H1 (cell line): ENCODE data around the gene TNNC1. TPM values are rescaled to one million over a fixed set of nuclear protein-coding genes. Genes with fewer than 3 reads are reported as not detected.

Experiments used
- CTCF ChIA-PET: fragments of 300-600 bp; sonication (Branson Sonifier 250); formaldehyde crosslinking; loops from one replicate; lab custom pipeline; 2021; ENCODE audit not compliant: partially characterized antibody; lab: Charles Lee
- POLR2A ChIA-PET: fragments of 300-600 bp; sonication (Branson Sonifier 250); formaldehyde crosslinking; loops from one replicate; lab custom pipeline; 2021; ENCODE audit warnings: inconsistent platforms; ENCODE audit not compliant: partially characterized antibody; lab: Charles Lee
- DNase-seq, 2 experiments: peaks; one replicate each; pipeline versions ENCODE4 v3.0.0 to v3.0.0-alpha.2; 2010 to 2022; ENCODE audit warnings: low spot score in 2 of 2, low read depth in 1 of 2, mixed read lengths in 1 of 2
- FAIRE-seq: peaks from 2 replicates; lab custom pipeline; 2011; peaks lifted over from hg19 to GRCh38; lab: Jason Lieb, UNC
- H2AFZ ChIP-seq: 2 replicates; pipeline ENCODE4 v1.8.1; 2012; ENCODE audit warnings: low read length, inconsistent platforms
- H2AK5ac ChIP-seq: 2 replicates; pipeline ENCODE4 v1.6.1; 2013; ENCODE audit warnings: low read depth, low read length
- H2BK120ac ChIP-seq: replicated peaks from 2 replicates; pipeline ENCODE3; 2013; ENCODE audit warnings: low read depth, low read length, inconsistent platforms
- H2BK12ac ChIP-seq: 2 replicates; pipeline ENCODE4 v1.6.1; 2013; ENCODE audit warnings: low read depth, low read length
- H2BK15ac ChIP-seq: 2 replicates; pipeline ENCODE4 v1.6.1; 2013; ENCODE audit warnings: low read length
- H2BK20ac ChIP-seq: 2 replicates; pipeline ENCODE4 v1.6.1; 2013; ENCODE audit warnings: low read length
- H2BK5ac ChIP-seq: 2 replicates; pipeline ENCODE4 v1.6.1; 2013; ENCODE audit warnings: low read depth, low read length
- H3K14ac ChIP-seq: 2 replicates; pipeline ENCODE4 v1.6.1; 2013; ENCODE audit warnings: inconsistent platforms; ENCODE audit not compliant: insufficient read length
- H3K18ac ChIP-seq: 2 replicates; pipeline ENCODE4 v1.6.1; 2013; ENCODE audit warnings: low read length; ENCODE audit errors: extremely low read depth
- H3K23ac ChIP-seq: 2 replicates; pipeline ENCODE4 v1.6.1; 2013; ENCODE audit warnings: inconsistent platforms; ENCODE audit not compliant: insufficient read length
- H3K23me2 ChIP-seq: 2 replicates; pipeline ENCODE4 v1.6.1; 2013; ENCODE audit warnings: low read depth, low read length
- H3K27ac ChIP-seq: 2 replicates; pipeline ENCODE4 v1.6.1; 2011; ENCODE audit warnings: low read depth, low read length, inconsistent platforms
- H3K27me3 ChIP-seq, 4 experiments: replicated peaks in 1 of 4; 1 replicate in 1 of 4; 2 replicates in 3 of 4; pipeline versions ENCODE4 v1.6.1 to v1.8.1; 2011 to 2013; ENCODE audit warnings: low read length in 3 of 4, mild to moderate bottlenecking in 3 of 4, inconsistent platforms in 2 of 4, mixed read lengths in 2 of 4, moderate library complexity in 1 of 4; ENCODE audit not compliant: control insufficient read depth in 3 of 4, insufficient read depth in 3 of 4; ENCODE audit errors: extremely low read depth in 1 of 4
- H3K36me3 ChIP-seq, 4 experiments: 2 replicates each; pipeline versions ENCODE4 v1.6.1 to v1.8.1; 2011 to 2013; ENCODE audit warnings: mild to moderate bottlenecking in 4 of 4, low read length in 3 of 4, moderate library complexity in 2 of 4, control low read depth in 1 of 4, inconsistent platforms in 1 of 4; ENCODE audit not compliant: insufficient read depth in 4 of 4, control insufficient read depth in 2 of 4
- H3K4ac ChIP-seq: replicated peaks from 2 replicates; pipeline ENCODE3; 2013; ENCODE audit warnings: low read length, low read depth, mixed read lengths, inconsistent platforms; ENCODE audit not compliant: insufficient read length
- H3K4me1 ChIP-seq, 4 experiments: replicated peaks in 1 of 4; 1 replicate in 1 of 4; 2 replicates in 3 of 4; pipeline versions ENCODE4 v1.6.1 to v1.8.1; 2011 to 2013; ENCODE audit warnings: low read length in 3 of 4, inconsistent platforms in 2 of 4, mixed read lengths in 1 of 4; ENCODE audit not compliant: insufficient read depth in 4 of 4, control insufficient read depth in 3 of 4
- H3K4me2 ChIP-seq, 2 experiments: 2 replicates each; pipeline versions ENCODE4 v1.6.1 to v1.8.1; 2011 to 2013; ENCODE audit warnings: low read depth in 2 of 2, low read length in 2 of 2, control low read depth in 1 of 2, inconsistent platforms in 1 of 2, mild to moderate bottlenecking in 1 of 2; ENCODE audit not compliant: insufficient read depth in 1 of 2
- H3K4me3 ChIP-seq, 4 experiments: fragments of 200-600, 300-600 bp in 1 of 4; sonication (generic), shearing (Covaris generic), sonication (Bioruptor Twin) in 1 of 4; 2 replicates each; pipeline versions ENCODE4 v1.5.1 to v1.8.1; 2011 to 2016; ENCODE audit warnings: low read length in 4 of 4, low read depth in 3 of 4, control low read depth in 2 of 4, inconsistent platforms in 2 of 4, mild to moderate bottlenecking in 2 of 4, mixed read lengths in 1 of 4, moderate library complexity in 1 of 4; ENCODE audit not compliant: insufficient read depth in 2 of 4; ENCODE audit errors: extremely low read depth in 1 of 4
- H3K56ac ChIP-seq: replicated peaks from 2 replicates; pipeline ENCODE3; 2013; ENCODE audit warnings: low read depth, mild to moderate bottlenecking, mixed read lengths, low read length, inconsistent platforms; ENCODE audit not compliant: insufficient read length
- H3K79me1 ChIP-seq: 2 replicates; pipeline ENCODE4 v1.6.1; 2013; ENCODE audit warnings: low read depth, low read length, control low read depth
- H3K79me2 ChIP-seq, 2 experiments: 2 replicates each; pipeline versions ENCODE4 v1.6.1 to v1.8.1; 2012 to 2013; ENCODE audit warnings: low read length in 2 of 2, mild to moderate bottlenecking in 2 of 2, inconsistent platforms in 1 of 2; ENCODE audit not compliant: insufficient read depth in 2 of 2, control insufficient read depth in 1 of 2
- H3K9ac ChIP-seq, 4 experiments: replicated peaks in 1 of 4; 1 replicate in 1 of 4; 2 replicates in 3 of 4; pipeline versions ENCODE4 v1.6.1 to v1.8.1; 2011 to 2013; ENCODE audit warnings: low read depth in 3 of 4, low read length in 3 of 4, control low read depth in 2 of 4, mild to moderate bottlenecking in 2 of 4, moderate library complexity in 2 of 4, inconsistent platforms in 1 of 4; ENCODE audit errors: extremely low read depth in 1 of 4
- H3K9me3 ChIP-seq, 2 experiments: 2 replicates each; pipeline versions ENCODE4 v1.6.1 to v1.8.1; 2012 to 2013; ENCODE audit warnings: mild to moderate bottlenecking in 2 of 2, moderate library complexity in 2 of 2, control low read depth in 1 of 2, inconsistent platforms in 1 of 2, low read depth in 1 of 2, low read length in 1 of 2, mixed read lengths in 1 of 2; ENCODE audit not compliant: insufficient read depth in 2 of 2
- H4K20me1 ChIP-seq, 2 experiments: replicated peaks in 1 of 2; 2 replicates each; pipeline versions ENCODE3 to v1.8.1; 2011 to 2013; ENCODE audit warnings: inconsistent platforms in 2 of 2, low read length in 2 of 2, mild to moderate bottlenecking in 1 of 2; ENCODE audit not compliant: insufficient read depth in 2 of 2, control insufficient read depth in 1 of 2
- H4K5ac ChIP-seq: 2 replicates; pipeline ENCODE4 v1.6.1; 2013; ENCODE audit warnings: low read length, low read depth, mixed read lengths, inconsistent platforms; ENCODE audit not compliant: insufficient read length
- H4K8ac ChIP-seq: 2 replicates; pipeline ENCODE4 v1.8.0; 2013; ENCODE audit warnings: mild to moderate bottlenecking, moderate library complexity, low read length, inconsistent platforms; ENCODE audit not compliant: insufficient read depth; ENCODE audit errors: extremely low read depth
- H4K91ac ChIP-seq: replicated peaks from 2 replicates; pipeline ENCODE3; 2013; ENCODE audit warnings: low read length, mixed read lengths, inconsistent platforms; ENCODE audit not compliant: insufficient read length
- ASH2L ChIP-seq: fragments of 200-600, 300-600 bp; sonication (generic); IDR thresholded peaks from one replicate; pipeline ENCODE4 v1.7.1; 2017; ENCODE audit warnings: low read length
- EZH2 ChIP-seq: fragments of 200-600 bp; sonication (generic); IDR thresholded peaks from 2 replicates; pipeline ENCODE4 v1.7.1; 2012; ENCODE audit warnings: low read depth, mild to moderate bottlenecking, moderate library complexity, low read length, inconsistent platforms; ENCODE audit not compliant: severe bottlenecking
- KDM4A ChIP-seq: IDR thresholded peaks from one replicate; pipeline ENCODE4 v1.7.1; 2012; ENCODE audit warnings: low read depth, mild to moderate bottlenecking, moderate library complexity, low read length, inconsistent platforms; ENCODE audit not compliant: severe bottlenecking
- KDM5A ChIP-seq: fragments of 200-600 bp; IDR thresholded peaks from 2 replicates; pipeline ENCODE4 v1.7.1; 2012; ENCODE audit warnings: mild to moderate bottlenecking, low read length, inconsistent platforms, mixed read lengths
- POLR2A ChIP-seq, 2 experiments: IDR thresholded peaks; 1 replicate in 1 of 2; 2 replicates in 1 of 2; pipeline ENCODE4 v1.6.1; 2011; ENCODE audit warnings: low read depth in 2 of 2, low read length in 2 of 2, mild to moderate bottlenecking in 2 of 2; ENCODE audit errors: control extremely low read depth in 1 of 2
- RAD21 ChIP-seq, 2 experiments: IDR thresholded peaks in 1 of 2; conservative IDR thresholded peaks in 1 of 2; 2 replicates each; pipeline ENCODE4 v1.6.1; 2011; ENCODE audit warnings: low read depth in 2 of 2, low read length in 2 of 2, improper control_type of control experiment in 1 of 2, inconsistent platforms in 1 of 2, mild to moderate bottlenecking in 1 of 2, moderate library complexity in 1 of 2
- RNF2 ChIP-seq: fragments of 200-900, 300-1000 bp; sonication (generic); IDR thresholded peaks from 2 replicates; pipeline ENCODE4 v1.7.1; 2016; ENCODE audit warnings: borderline replicate concordance, low read depth, mild to moderate bottlenecking, antibody characterized with exemption, low read length; ENCODE audit not compliant: poor library complexity, severe bottlenecking; ENCODE audit errors: missing control alignments
- SIX5 ChIP-seq: IDR thresholded peaks from 2 replicates; pipeline ENCODE4 v1.6.1; 2011; ENCODE audit warnings: mild to moderate bottlenecking, low read depth, low read length
- SP1 ChIP-seq: IDR thresholded peaks from 2 replicates; pipeline ENCODE4 v1.6.1; 2011; ENCODE audit warnings: low read depth, low read length
- SP4 ChIP-seq: IDR thresholded peaks from 2 replicates; pipeline ENCODE4 v1.6.1; 2012; ENCODE audit warnings: low read length, inconsistent platforms
- TAF1 ChIP-seq: IDR thresholded peaks from 2 replicates; pipeline ENCODE4 v1.6.1; 2011; ENCODE audit warnings: mild to moderate bottlenecking, low read depth, low read length
- TBP ChIP-seq: IDR thresholded peaks from 2 replicates; pipeline ENCODE4 v1.6.1; 2011; ENCODE audit warnings: low read depth, low read length, improper control_type of control experiment
- WGBS, 2 experiments: shearing (Covaris generic) in 1 of 2; methylation state at CpG; one replicate each; pipeline versions ENCODE4 v1.1.6 to v1.1.7; 2013 to 2015; ENCODE audit warnings: low lambda C conversion rate in 2 of 2, mixed read lengths in 2 of 2, inconsistent platforms in 1 of 2, low coverage in 1 of 2, missing lambda C conversion rate in 1 of 2; ENCODE audit not compliant: insufficient replicate concordance in 2 of 2, insufficient coverage in 1 of 2, insufficient read length in 1 of 2; ENCODE audit errors: extremely low coverage in 1 of 2, missing lambda C conversion rate in 1 of 2; 5-methylcytosine and 5-hydroxymethylcytosine counted together
- polyA plus RNA-seq, 7 experiments: library from polyadenylated mRNA; depleted of rRNA in 3 of 7; stranded (reverse) in 5 of 7; unstranded in 2 of 7; fragments of >200 nt in 5 of 7; fragments of 200-250 nt in 2 of 7; gene quantifications; 1 replicate in 5 of 7; 2 replicates in 1 of 7; 4 replicates in 1 of 7; pipeline versions ENCODE4 v1.2.1 to v1.2.3, GENCODE V29; 2011 to 2013; ENCODE audit warnings: missing spikeins in 2 of 7, mixed read lengths in 2 of 7
- total RNA-seq: library from RNA; stranded (reverse); fragmentation: NEBNext Ultra II Directional; extraction: Animal tissue kit (Norgen Biotek cat#: 25700); gene quantifications from 2 replicates; pipeline ENCODE4 v1.2.1, GENCODE V29; 2021
- TF ChIP-seq, protein P1 (sequence below): IDR thresholded peaks from 2 replicates; pipeline ENCODE4 v1.6.1; 2011; ENCODE audit warnings: low read length, improper control_type of control experiment

The TNNC1 gene
- total and polyA plus RNA-seq, 2 of the 8 experiments (the other 6 are each of a cell fraction or from before 2014, with no cell fraction given), result 5.8 to 16.4 TPM

DNA sequence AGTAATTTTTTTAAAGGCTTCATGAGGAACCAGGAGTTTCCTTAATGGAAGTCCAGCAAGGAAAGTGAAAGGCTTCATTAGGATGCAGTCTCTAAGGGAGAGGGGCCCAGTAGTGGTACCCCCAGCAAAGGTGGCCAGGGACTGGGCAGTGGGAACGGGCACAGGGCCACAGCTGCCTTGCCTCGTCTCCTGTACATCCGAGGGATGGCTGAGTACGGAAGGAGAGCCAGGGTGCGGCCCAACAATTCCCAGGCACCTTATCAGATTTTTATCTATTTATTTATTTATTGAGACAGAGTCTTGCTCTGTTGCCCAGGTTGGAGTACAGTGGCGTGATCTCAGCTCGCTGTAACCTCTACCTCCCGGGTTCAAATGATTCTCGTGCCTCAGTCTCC, 23.4 kb downstream of the TNNC1 start:
- no peak overlapping the region for H4K8ac ChIP-seq
- TF ChIP-seq KDM4A (no peak), EZH2 (no peak), RAD21 (IDR thresholded peaks at IDR 0.05 in 1 of 2, conservative IDR thresholded peaks at IDR 0.05 in 1 of 2; ENCODE audit: low read depth in 2 of 2, low read length in 2 of 2) (no peak), TAF1 (no peak), KDM5A (no peak), ASH2L (no peak), SIX5 (no peak), RNF2 (no peak), SP1 (no peak), SP4 (no peak), TBP (no peak), POLR2A (IDR thresholded peaks at IDR 0.05; ENCODE audit: control extremely low read depth in 1 of 2, low read depth in 2 of 2, low read length in 2 of 2) (no peak)
- TF ChIP-seq, protein P1, sequence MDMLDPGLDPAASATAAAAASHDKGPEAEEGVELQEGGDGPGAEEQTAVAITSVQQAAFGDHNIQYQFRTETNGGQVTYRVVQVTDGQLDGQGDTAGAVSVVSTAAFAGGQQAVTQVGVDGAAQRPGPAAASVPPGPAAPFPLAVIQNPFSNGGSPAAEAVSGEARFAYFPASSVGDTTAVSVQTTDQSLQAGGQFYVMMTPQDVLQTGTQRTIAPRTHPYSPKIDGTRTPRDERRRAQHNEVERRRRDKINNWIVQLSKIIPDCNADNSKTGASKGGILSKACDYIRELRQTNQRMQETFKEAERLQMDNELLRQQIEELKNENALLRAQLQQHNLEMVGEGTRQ, result no peak

More for the DNA sequence above, 23.4 kb downstream of the TNNC1 start:
- no peak overlapping the region for H3K56ac ChIP-seq
- no peak overlapping the region for H2BK15ac ChIP-seq
- DNase-seq (no peak), FAIRE-seq (no peak)
- H4K20me1 ChIP-seq, result no peaks in the 10 kb centered on the region
- H2AFZ ChIP-seq, result no peak overlapping the region
- no peak overlapping the region for H3K27ac ChIP-seq
- POLR2A ChIA-PET, result interaction anchor here (10.5 kb wide), 1 partner anchor 16 kb away, joined by 112 read pairs; the partner anchor contains the start of gene SEMA3G
- H3K23me2 ChIP-seq, result no peaks in the 10 kb centered on the region
- no peaks in the 10 kb centered on the region for H3K79me1 ChIP-seq
- H4K5ac ChIP-seq, result no peak overlapping the region
- CTCF ChIA-PET, result interaction anchor here (1.3 to 4.4 kb wide), 5 partner anchors 10 to 45 kb away, joined by 3 to 22 read pairs (median 9); no protein-coding TSS in a partner anchor
- no peak overlapping the region for H3K14ac ChIP-seq
- H3K36me3 ChIP-seq, result no peaks in the 10 kb centered on the region
- H4K91ac ChIP-seq, result no peak overlapping the region
- H2BK12ac ChIP-seq, result no peak overlapping the region
- no peaks in the 10 kb centered on the region for H3K79me2 ChIP-seq
- H3K23ac ChIP-seq, result no peak overlapping the region
- H3K4ac ChIP-seq, result no peak overlapping the region
- H2AK5ac ChIP-seq, result no peak overlapping the region
- H3K4me2 ChIP-seq, result no peak overlapping the region
- H3K9ac ChIP-seq, result no peak overlapping the region
- no peak overlapping the region for H2BK120ac ChIP-seq
- 94% methylated on average over 9 of the region's 9 CpGs; no CpG with 5 or more reads in 1 of the 2 experiments for WGBS, 2 experiments
- no peak overlapping the region for H3K18ac ChIP-seq
- H3K9me3 ChIP-seq, result no peaks in the 10 kb centered on the region
- H2BK20ac ChIP-seq, result no peak overlapping the region
- no peak overlapping the region for H2BK5ac ChIP-seq
- H3K4me1 ChIP-seq, result no peaks in the 10 kb centered on the region; a peak in 1 of 7 replicates
- H3K27me3 ChIP-seq, result no peaks in the 10 kb centered on the region
- no peak overlapping the region for H3K4me3 ChIP-seq
